WI38 (cell line): ENCODE results near the gene HECTD4.

Experiments used
- H3K4me3 ChIP-seq: 2 replicates; pipeline ENCODE4 v1.5.1; 2011; ENCODE audit warnings: low read depth, mild to moderate bottlenecking, control low read depth, low read length
- TF ChIP-seq, protein P1 (sequence below): IDR thresholded peaks from 2 replicates; pipeline ENCODE4 v1.5.1; 2012; ENCODE audit warnings: low read depth, mild to moderate bottlenecking, control low read depth, low read length

The HECTD4 gene

GRCh38 chr12:112375105-112375504 lies 7.1 kb downstream of the HECTD4 start:
- TF ChIP-seq, protein P1, sequence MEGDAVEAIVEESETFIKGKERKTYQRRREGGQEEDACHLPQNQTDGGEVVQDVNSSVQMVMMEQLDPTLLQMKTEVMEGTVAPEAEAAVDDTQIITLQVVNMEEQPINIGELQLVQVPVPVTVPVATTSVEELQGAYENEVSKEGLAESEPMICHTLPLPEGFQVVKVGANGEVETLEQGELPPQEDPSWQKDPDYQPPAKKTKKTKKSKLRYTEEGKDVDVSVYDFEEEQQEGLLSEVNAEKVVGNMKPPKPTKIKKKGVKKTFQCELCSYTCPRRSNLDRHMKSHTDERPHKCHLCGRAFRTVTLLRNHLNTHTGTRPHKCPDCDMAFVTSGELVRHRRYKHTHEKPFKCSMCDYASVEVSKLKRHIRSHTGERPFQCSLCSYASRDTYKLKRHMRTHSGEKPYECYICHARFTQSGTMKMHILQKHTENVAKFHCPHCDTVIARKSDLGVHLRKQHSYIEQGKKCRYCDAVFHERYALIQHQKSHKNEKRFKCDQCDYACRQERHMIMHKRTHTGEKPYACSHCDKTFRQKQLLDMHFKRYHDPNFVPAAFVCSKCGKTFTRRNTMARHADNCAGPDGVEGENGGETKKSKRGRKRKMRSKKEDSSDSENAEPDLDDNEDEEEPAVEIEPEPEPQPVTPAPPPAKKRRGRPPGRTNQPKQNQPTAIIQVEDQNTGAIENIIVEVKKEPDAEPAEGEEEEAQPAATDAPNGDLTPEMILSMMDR = no peak
- H3K4me3 ChIP-seq = no peak overlapping the region

DNA sequence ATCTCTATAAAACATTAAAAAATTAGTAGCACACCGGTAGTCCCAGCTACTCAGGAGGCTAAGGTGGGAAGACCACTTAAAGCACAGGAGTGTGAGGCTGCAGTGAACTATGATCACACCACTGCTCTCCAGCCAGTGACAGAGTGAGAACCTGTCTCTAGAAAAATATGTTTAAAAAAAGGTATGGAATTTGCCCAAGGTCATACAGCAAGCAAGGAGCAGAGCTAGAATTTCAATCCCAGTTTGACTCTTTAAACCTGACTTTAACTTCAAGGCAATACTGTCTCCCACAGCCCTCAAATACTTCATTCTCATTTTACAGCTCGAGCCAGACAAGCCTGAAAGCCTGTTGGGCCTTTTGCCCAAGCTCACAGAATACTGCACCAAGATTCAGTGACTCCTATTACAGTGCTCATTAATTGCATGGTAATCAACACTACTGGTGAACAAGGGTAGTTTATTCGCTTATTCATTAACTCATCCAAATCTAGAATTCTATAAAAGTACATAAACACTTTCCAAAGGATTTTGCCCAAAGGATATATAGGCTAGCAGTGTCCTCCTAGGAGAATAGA lies 8.0 kb downstream of the HECTD4 start:
- TF ChIP-seq, protein P1 = no peak
- no peak overlapping the region for H3K4me3 ChIP-seq

DNA sequence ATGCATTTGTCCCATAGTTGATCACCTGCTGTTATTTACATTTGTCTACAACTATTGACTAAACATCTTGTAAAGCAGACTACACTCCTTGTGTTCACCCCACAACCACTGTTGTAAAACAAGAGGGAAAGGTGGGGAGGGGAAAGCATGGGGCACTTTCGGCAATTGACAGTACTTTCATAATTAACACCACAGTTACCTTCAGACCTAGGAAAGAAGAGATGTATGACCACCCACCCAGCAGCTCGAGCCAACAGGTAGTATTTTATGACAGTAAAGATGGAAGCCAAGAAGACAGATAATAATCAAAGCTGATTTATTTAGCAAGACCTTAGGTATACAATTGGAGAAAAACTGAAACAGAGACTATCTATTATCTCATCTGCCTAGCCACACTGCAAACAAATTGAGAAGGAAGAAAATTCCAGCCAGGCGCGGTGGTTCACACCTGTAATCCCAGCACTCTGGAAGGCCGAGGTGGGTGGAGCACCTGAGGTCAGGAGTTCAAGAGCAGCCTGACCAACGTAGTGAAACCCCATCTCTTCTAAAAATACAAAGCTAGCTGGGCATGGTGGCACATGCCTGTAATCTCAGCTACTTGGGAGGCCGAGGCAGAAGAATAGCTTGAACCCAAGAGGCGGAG lies 11.2 kb downstream of the HECTD4 start:
- H3K4me3 ChIP-seq = no peak overlapping the region
- TF ChIP-seq, protein P1 = no peak

DNA sequence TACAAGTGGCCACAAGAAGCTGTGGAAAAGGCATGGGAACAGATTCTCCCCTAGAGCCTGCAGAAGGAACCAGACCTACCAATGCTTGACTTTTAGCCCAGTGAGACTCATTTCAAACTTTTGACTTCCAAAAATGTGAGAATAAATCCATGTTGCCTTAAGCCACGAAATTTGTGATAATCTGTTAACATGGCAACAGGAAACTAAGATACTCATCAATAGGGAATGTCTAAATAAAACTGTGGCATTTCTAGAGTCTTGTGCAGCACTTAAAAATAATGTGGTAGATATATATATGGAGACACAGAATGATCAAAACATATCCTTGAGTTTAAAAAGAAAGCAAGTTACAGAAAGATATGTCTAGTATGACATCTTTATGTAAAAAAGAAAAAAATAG lies 12.0 kb downstream of the HECTD4 start:
- no peak overlapping the region for H3K4me3 ChIP-seq
- TF ChIP-seq, protein P1 = no peak

DNA sequence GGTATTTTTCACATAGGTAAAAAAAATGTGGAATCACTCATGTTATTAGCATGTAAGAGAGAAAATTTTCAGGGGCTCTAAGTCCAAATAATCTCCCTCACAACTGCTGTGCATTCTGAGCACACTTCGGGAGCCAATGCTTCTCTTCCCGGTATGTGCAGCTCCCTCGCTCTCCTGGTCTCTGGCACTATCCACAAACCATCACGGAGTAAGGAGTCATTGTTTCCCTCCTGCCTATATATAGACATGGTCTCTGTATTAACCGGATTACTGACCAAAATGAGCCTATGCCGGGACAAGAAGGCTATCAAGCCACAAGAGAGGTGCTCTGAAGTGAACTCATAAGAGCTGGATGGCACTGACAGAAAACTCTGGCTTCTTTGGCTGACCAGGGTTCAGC lies 13.4 kb downstream of the HECTD4 start:
- TF ChIP-seq, protein P1 = no peak

GRCh38 chr12:112367965-112368364 lies 14.3 kb downstream of the HECTD4 start:
- TF ChIP-seq, protein P1 = no peak
- H3K4me3 ChIP-seq = no peak overlapping the region

More for the DNA sequence above, 13.4 kb downstream of the HECTD4 start:
- no peak overlapping the region for H3K4me3 ChIP-seq

DNA sequence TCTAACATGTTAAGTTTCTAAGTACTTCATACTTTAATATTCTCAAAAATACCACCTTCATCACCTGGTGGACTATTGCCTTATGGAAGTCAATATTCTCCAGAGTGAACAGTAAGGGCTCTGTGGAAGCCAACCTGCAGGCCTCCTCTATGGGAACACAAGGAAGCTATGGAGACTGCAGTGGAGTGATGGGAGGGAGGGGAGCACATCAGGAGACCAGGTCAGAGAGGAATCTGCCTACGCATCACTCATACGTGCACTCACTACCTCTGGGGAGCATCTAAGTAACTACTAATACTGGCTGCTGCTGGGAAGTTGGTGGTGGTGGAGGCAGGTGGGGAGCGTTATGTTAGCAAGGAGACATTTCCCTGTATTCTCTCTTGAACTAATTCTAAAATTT lies 19.9 kb downstream of the HECTD4 start:
- no peak overlapping the region for H3K4me3 ChIP-seq
- TF ChIP-seq, protein P1 = no peak
